Activated CD4-positive, alpha-beta T cell treated with anti-CD3 and anti-CD28 coated beads for 36 hours (primary cell): Measurements from ENCODE around the gene FRMPD2. TPM values are rescaled to one million over a fixed set of nuclear protein-coding genes. Genes with fewer than 3 reads are reported as not detected.
"Not testable (repeated sequence)": the region's sequence is repeated elsewhere in the genome, so short reads cannot be mapped to it uniquely, and the experiment has no call there.

Source experiments
- ATAC-seq: fragments of 200-7000 bp; cut with Tn5 transposase; one replicate; pipeline ENCODE4 v1.10.0; 2021; ENCODE audit warnings: mild to moderate bottlenecking, moderate library complexity
- CTCF ChIA-PET: fragments of 350-600 bp; sonication (Branson Sonifier 250); formaldehyde crosslinking; loops from one replicate; lab custom pipeline; 2021; ENCODE audit warnings: antibody characterized with exemption; lab: Charles Lee
- POLR2A ChIA-PET: fragments of 350-600 bp; sonication (Branson Sonifier 250); formaldehyde crosslinking; loops from one replicate; lab custom pipeline; 2021; ENCODE audit warnings: antibody characterized with exemption, inconsistent platforms; lab: Charles Lee
- DNase-seq: peaks from one replicate; pipeline ENCODE4 v3.0.0-alpha.2; 2020
- H3K27ac Mint-ChIP-seq: one replicate; pipeline ENCODE4 v1.8.0; 2021; ENCODE audit warnings: mixed read lengths
- H3K27me3 Mint-ChIP-seq: one replicate; pipeline ENCODE4 v1.8.0; 2021; ENCODE audit warnings: mixed read lengths
- H3K36me3 Mint-ChIP-seq: one replicate; pipeline ENCODE4 v1.8.0; 2021; ENCODE audit warnings: low read depth, mixed read lengths
- H3K4me1 Mint-ChIP-seq: one replicate; pipeline ENCODE4 v1.8.0; 2021; ENCODE audit warnings: mixed read lengths
- H3K4me3 Mint-ChIP-seq: one replicate; pipeline ENCODE4 v1.8.0; 2021; ENCODE audit warnings: mild to moderate bottlenecking, moderate library complexity, mixed read lengths
- H3K9me3 Mint-ChIP-seq: one replicate; pipeline ENCODE4 v1.8.0; 2021; ENCODE audit warnings: low read depth, mixed read lengths
- intact Hi-C, 2 experiments: fragments of 100-400 bp; cut with DNase I in 1 of 2; cut with micrococcal nuclease in 1 of 2; formaldehyde crosslinking; loops; one replicate each; pipeline versions ENCODE4 v1.14.2 to v1.15.1; 2022 to 2024; cut with DNase I, micrococcal nuclease
- total RNA-seq, 2 experiments: library from RNA; stranded (reverse); gene quantifications; one replicate each; pipeline ENCODE4 v1.2.3, GENCODE V29; 2021

Gene FRMPD2
- total RNA-seq, 2 experiments from 2014 or later: not detected

GRCh38 chr10:48288661-48289060 lies 14.2 kb upstream of the FRMPD2 start:
- ChIA-PET CTCF (interaction anchor here (1.4 kb wide), 1 partner anchor 72 kb away, joined by 7 read pairs; no protein-coding TSS in a partner anchor), POLR2A (no interaction called here)
- Mint-ChIP-seq H3K27me3 (peaks cover 20% of the 10 kb centered on the region), H3K27ac (no peak overlapping the region), H3K36me3 (no peaks in the 10 kb centered on the region), H3K4me1 (peaks cover 11% of the 10 kb centered on the region), H3K4me3 (no peak overlapping the region), H3K9me3 (peaks cover 5% of the 10 kb centered on the region)
- intact Hi-C loops: loop anchor here (1.0 kb wide), 2 partner anchors 72 to 73 kb away; no protein-coding TSS in a partner anchor
- ATAC-seq (no peak), DNase-seq (no peak)

DNA sequence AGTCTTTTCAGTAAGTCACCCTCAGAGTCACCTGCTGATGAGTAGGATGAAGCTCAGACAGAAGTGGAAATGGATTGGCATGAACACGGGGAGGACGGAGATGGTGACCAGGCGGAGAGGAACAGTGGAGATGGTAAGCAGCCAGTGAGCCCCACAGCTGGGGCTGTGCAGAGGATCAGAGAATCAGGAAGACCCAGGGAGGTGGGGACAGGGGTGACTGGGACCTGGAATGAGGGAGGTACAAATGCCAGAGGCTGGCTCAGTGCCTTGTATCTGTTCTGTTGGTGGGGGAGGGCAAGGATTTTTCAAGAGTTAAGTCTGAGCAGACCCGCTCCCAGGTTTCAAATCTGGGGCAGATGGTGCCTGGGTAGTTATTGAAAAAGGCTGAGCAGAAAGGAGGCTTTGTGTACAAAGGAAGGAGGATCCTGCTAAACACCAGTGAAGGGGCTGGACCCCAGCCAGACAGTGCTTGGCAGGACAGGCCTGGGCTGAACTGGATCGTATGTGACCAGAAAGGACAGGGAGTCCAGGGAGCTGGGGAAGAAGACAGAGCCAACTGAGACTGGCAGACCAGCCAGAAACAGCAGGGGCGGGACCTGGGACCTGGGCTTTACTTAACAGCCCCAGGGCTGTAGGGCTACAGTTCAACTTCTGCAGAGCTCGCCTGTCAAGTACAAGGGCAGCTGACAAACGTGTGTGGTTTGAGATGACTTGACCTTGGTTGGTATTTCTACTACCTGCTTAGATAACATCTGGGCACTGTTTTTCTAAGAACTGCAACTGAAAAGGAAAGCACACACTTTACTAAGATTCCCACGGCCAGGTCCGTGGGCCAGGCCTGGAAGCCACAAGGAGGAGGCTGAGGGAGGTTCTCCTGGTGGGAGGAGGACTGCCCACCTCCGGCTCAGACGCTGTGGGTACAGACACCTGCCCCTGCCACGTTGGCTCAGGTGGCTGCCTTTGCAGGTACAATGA lies 13.2 kb upstream of the FRMPD2 start:
- H3K4me1 Mint-ChIP-seq: peaks cover 11% of the 10 kb centered on the region
- DNase-seq (no peak), ATAC-seq (peak; percentile 57)
- H3K4me3 Mint-ChIP-seq: no peak overlapping the region
- no peaks in the 10 kb centered on the region for H3K36me3 Mint-ChIP-seq
- ChIA-PET POLR2A (no interaction called here), CTCF (interaction anchor here (1.4 kb wide), 1 partner anchor 71 kb away, joined by 7 read pairs; no protein-coding TSS in a partner anchor)
- peaks cover 21% of the 10 kb centered on the region for H3K27me3 Mint-ChIP-seq
- H3K9me3 Mint-ChIP-seq: peaks cover 6% of the 10 kb centered on the region
- intact Hi-C loops: no loop called here
- H3K27ac Mint-ChIP-seq: peak overlapping the region; percentile 23

DNA sequence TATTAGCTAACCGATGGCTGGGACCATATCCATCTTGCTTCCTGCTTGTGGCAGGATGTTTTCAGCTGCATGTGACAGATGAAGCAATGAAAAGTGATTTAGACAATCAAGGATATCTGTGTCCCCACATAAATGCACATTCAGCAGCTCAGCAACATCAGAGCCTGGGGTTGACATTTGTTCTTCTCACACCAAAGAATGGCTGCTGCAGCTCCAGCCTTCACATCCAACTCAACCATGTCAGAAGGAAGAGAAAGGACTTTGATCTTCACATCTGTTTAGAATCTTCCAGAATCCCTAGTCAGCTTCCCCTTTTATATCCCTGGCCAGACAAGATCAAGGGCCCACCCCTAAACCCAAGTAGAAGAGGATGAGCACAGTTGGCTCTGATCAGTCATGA lies 11.9 kb upstream of the FRMPD2 start:
- Mint-ChIP-seq H3K4me1 (peaks cover 11% of the 10 kb centered on the region), H3K36me3 (no peaks in the 10 kb centered on the region), H3K27ac (no peak overlapping the region), H3K4me3 (no peak overlapping the region), H3K27me3 (peaks cover 23% of the 10 kb centered on the region), H3K9me3 (peaks cover 9% of the 10 kb centered on the region)
- intact Hi-C loops: no loop called here
- DNase-seq (no peak), ATAC-seq (no peak)
- POLR2A ChIA-PET: no interaction called here
- CTCF ChIA-PET: no interaction called here

DNA sequence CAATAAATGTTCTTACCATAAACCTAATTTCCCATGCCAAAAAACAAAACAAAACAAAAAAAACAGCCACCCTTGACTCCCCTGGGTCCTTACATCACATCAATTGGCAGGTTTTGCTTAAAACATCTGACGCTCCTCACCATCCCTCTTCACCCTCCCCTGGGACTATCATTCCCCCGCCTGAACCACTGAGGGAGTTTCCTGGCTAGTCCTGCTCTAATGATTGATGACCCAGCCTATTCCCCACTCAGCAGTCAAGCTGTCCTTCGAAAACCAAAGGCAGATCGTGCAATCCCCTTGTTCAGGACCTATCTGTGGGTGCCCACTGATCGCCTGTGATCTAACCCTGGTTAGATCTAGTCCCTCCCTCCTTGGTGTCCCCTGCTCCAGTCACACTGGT lies 11.2 kb upstream of the FRMPD2 start:
- no peak overlapping the region for H3K27ac Mint-ChIP-seq
- peaks cover 11% of the 10 kb centered on the region for H3K4me1 Mint-ChIP-seq
- H3K4me3 Mint-ChIP-seq: no peak overlapping the region
- ChIA-PET CTCF (no interaction called here), POLR2A (no interaction called here)
- H3K36me3 Mint-ChIP-seq: no peaks in the 10 kb centered on the region
- peaks cover 11% of the 10 kb centered on the region for H3K9me3 Mint-ChIP-seq
- DNase-seq (no peak), ATAC-seq (no peak)
- H3K27me3 Mint-ChIP-seq: peaks cover 24% of the 10 kb centered on the region
- intact Hi-C loops: no loop called here

GRCh38 chr10:48284811-48285210 lies 10.3 kb upstream of the FRMPD2 start:
- intact Hi-C loops: no loop called here
- H3K4me1 Mint-ChIP-seq: peaks cover 8% of the 10 kb centered on the region

GRCh38 chr10:48284002-48284546 lies 9.6 kb upstream of the FRMPD2 start:
- peaks cover 27% of the 10 kb centered on the region for H3K27me3 Mint-ChIP-seq
- intact Hi-C loops: no loop called here
- peaks cover 11% of the 10 kb centered on the region for H3K9me3 Mint-ChIP-seq
- no peak for ATAC-seq
- ChIA-PET POLR2A (no interaction called here), CTCF (no interaction called here)
- peaks cover 4% of the 10 kb centered on the region for H3K4me1 Mint-ChIP-seq
- no peak overlapping the region for H3K27ac Mint-ChIP-seq
- H3K4me3 Mint-ChIP-seq: no peak overlapping the region
- no peaks in the 10 kb centered on the region for H3K36me3 Mint-ChIP-seq
- no peak for DNase-seq

More at GRCh38 chr10:48284811-48285210, 10.3 kb upstream of the FRMPD2 start:
- H3K4me3 Mint-ChIP-seq: no peak overlapping the region
- CTCF ChIA-PET: no interaction called here
- no peaks in the 10 kb centered on the region for H3K36me3 Mint-ChIP-seq
- peaks cover 11% of the 10 kb centered on the region for H3K9me3 Mint-ChIP-seq
- peaks cover 24% of the 10 kb centered on the region for H3K27me3 Mint-ChIP-seq
- POLR2A ChIA-PET: no interaction called here
- DNase-seq (no peak), ATAC-seq (no peak)
- H3K27ac Mint-ChIP-seq: no peak overlapping the region

GRCh38 chr10:48282829-48283228 lies 8.3 kb upstream of the FRMPD2 start:
- peaks cover 27% of the 10 kb centered on the region for H3K27me3 Mint-ChIP-seq

GRCh38 chr10:48281697-48282096 lies 7.2 kb upstream of the FRMPD2 start:
- CTCF ChIA-PET, DNase-seq, H3K4me1 Mint-ChIP-seq, intact Hi-C loops, POLR2A ChIA-PET, H3K4me3 Mint-ChIP-seq, ATAC-seq, H3K36me3 Mint-ChIP-seq, H3K27ac Mint-ChIP-seq: not testable (repeated sequence)
- H3K9me3 Mint-ChIP-seq: peaks cover 11% of the 10 kb centered on the region
- peaks cover 27% of the 10 kb centered on the region for H3K27me3 Mint-ChIP-seq

More at GRCh38 chr10:48282829-48283228, 8.3 kb upstream of the FRMPD2 start:
- H3K4me3 Mint-ChIP-seq: no peak overlapping the region
- DNase-seq: no peak
- H3K27ac Mint-ChIP-seq: no peak overlapping the region
- ChIA-PET POLR2A (no interaction called here), CTCF (no interaction called here)
- H3K4me1 Mint-ChIP-seq: no peaks in the 10 kb centered on the region
- no peaks in the 10 kb centered on the region for H3K36me3 Mint-ChIP-seq
- peaks cover 11% of the 10 kb centered on the region for H3K9me3 Mint-ChIP-seq
- ATAC-seq: no peak
- intact Hi-C loops: no loop called here

DNA sequence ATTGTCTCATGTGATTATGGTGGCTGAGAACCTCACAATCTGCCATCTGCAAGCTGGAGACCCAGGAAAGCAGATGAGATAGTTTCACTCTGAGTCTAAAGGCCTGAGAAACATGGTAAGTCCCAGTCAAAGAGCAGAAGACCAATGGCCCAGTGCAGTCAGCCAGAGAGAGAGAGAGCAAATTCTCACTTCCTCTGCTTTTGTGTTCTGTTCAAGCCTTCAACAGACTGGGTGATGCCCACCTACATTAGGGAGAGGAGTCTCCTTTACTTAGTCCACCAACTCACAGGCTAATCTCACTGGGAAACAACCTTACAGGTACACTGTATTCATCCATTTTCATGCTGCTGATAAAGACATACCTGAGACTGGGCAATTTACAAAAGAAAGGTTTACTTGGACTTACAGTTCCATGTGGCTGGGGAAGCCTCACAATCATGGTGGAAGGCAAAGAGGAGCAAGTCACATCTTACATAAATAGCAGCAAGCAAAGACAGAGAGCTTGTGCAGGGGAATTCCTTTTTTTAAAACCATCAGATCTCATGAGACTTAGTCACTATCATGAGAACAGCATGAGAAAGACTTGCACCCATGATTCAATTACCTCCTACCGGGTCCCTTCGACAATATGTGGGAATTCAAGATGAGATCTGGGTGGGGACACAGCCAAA lies 4.7 kb upstream of the FRMPD2 start:
- Mint-ChIP-seq H3K27ac (no peak overlapping the region), H3K27me3 (peaks cover 11% of the 10 kb centered on the region), H3K9me3 (peaks cover 11% of the 10 kb centered on the region), H3K36me3 (no peaks in the 10 kb centered on the region), H3K4me1 (no peaks in the 10 kb centered on the region), H3K4me3 (no peak overlapping the region)
- POLR2A ChIA-PET: no interaction called here
- DNase-seq (no peak), ATAC-seq (no peak)
- CTCF ChIA-PET: interaction anchor here (1.4 kb wide), 1 partner anchor 11 kb away, joined by 4 read pairs; no protein-coding TSS in a partner anchor
- intact Hi-C loops: no loop called here

GRCh38 chr10:48277093-48277492 lies 2.6 kb upstream of the FRMPD2 start:
- Mint-ChIP-seq H3K27ac (no peak overlapping the region), H3K27me3 (peaks cover 6% of the 10 kb centered on the region), H3K4me3 (no peak overlapping the region), H3K36me3 (no peaks in the 10 kb centered on the region), H3K9me3 (peaks cover 5% of the 10 kb centered on the region), H3K4me1 (no peaks in the 10 kb centered on the region)
- DNase-seq (no peak), ATAC-seq (no peak)
- ChIA-PET POLR2A (interaction anchor here (0.6 kb wide), 1 partner anchor 1277 kb away, joined by 3 read pairs; no protein-coding TSS in a partner anchor), CTCF (no interaction called here)
- intact Hi-C loops: no loop called here

DNA sequence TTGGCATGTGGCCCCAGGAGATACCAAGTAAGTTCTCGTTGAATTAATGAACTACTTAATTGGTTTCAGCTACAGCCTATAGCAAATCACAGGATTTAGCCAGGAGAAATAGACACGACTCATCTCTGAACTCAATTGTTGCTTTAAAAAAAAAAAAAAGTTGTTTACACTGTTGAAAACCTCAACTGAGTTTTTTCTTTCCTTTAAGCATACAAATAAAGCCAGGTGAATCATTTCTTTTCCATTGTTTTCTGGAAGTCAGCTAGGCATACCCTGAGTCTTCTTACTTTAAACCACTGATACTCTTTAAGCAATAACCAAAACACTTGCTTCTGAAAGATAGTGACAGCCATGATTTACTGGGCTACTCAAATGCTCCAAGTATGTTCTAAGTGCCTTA lies 755 bp downstream of the FRMPD2 start:
- H3K4me1 Mint-ChIP-seq: no peaks in the 10 kb centered on the region

More for the DNA sequence above, 755 bp downstream of the FRMPD2 start:
- POLR2A ChIA-PET: no interaction called here
- CTCF ChIA-PET: interaction anchor here (0.7 kb wide), 1 partner anchor 272 kb away, joined by 3 read pairs; no protein-coding TSS in a partner anchor
- Mint-ChIP-seq H3K4me3 (no peak overlapping the region), H3K36me3 (no peaks in the 10 kb centered on the region), H3K27ac (no peak overlapping the region), H3K27me3 (peaks cover 7% of the 10 kb centered on the region), H3K9me3 (no peaks in the 10 kb centered on the region)
- DNase-seq (no peak), ATAC-seq (no peak)
- intact Hi-C loops: loop anchor here in 1 of 2 experiments (1.0 kb wide), 1 partner anchor 12 kb away; no protein-coding TSS in a partner anchor
